A549 (cell line): ENCODE data around the gene SELENOO. TPM values are rescaled to one million over a fixed set of nuclear protein-coding genes. Genes with fewer than 3 reads are reported as not detected.

Experiments used
- ATAC-seq, 2 experiments: fragments of 200-7000 bp in 1 of 2; fragments of >200 bp in 1 of 2; cut with Nextera tagmentation in 1 of 2; cut with Tn5 transposase in 1 of 2; 3 replicates each; pipeline versions ENCODE4 v1.8.0 to v1.9.1; 2018 to 2020; ENCODE audit warnings: mild to moderate bottlenecking in 1 of 2, moderate library complexity in 1 of 2
- CTCF ChIA-PET: fragments of 300-600 bp; sonication (Branson Sonifier 250); formaldehyde crosslinking; extraction: SDS; loops from one replicate; lab custom pipeline; 2021; ENCODE audit warnings: antibody characterized with exemption, inconsistent platforms; lab: Yijun Ruan, JAX
- POLR2A ChIA-PET: fragments of 350-600 bp; formaldehyde crosslinking; extraction: SDS; loops from one replicate; lab custom pipeline; 2021; ENCODE audit warnings: antibody characterized with exemption, inconsistent platforms; lab: Yijun Ruan, JAX
- DNase-seq, 2 experiments: peaks; one replicate each; pipeline versions ENCODE4 v3.0.0 to v3.0.0-alpha.2; 2011 to 2016; ENCODE audit warnings: low read depth in 1 of 2, low spot score in 1 of 2
- FAIRE-seq: peaks from 2 replicates; lab custom pipeline; 2011; peaks lifted over from hg19 to GRCh38; lab: Jason Lieb, UNC
- H3K27ac ChIP-seq, 2 experiments: fragments of >200 bp; sonication (Bioruptor Twin); formaldehyde crosslinking; 3 replicates each; pipeline ENCODE4 v1.5.1; 2016 to 2017
- H3K4me1 ChIP-seq: fragments of >200 bp; sonication (Bioruptor Twin); formaldehyde crosslinking; 3 replicates; pipeline ENCODE4 v1.6.1; 2016
- H3K4me2 ChIP-seq: fragments of >200 bp; sonication (Bioruptor Twin); formaldehyde crosslinking; 3 replicates; pipeline ENCODE4 v1.6.1; 2016
- H3K4me3 ChIP-seq: fragments of >200 bp; sonication (Bioruptor Twin); formaldehyde crosslinking; 3 replicates; pipeline ENCODE4 v1.5.1; 2016
- H3K9me3 ChIP-seq: fragments of >200 bp; sonication (Bioruptor Twin); formaldehyde crosslinking; 3 replicates; pipeline ENCODE4 v1.6.1; 2016
- ATOH8 ChIP-seq: fragments of 250-450 bp; sonication (Bioruptor Pico); IDR thresholded peaks from 2 replicates; pipeline ENCODE4 v1.5.0; 2020; ENCODE audit warnings: low read depth, mild to moderate bottlenecking, moderate library complexity
- BHLHE40 ChIP-seq: IDR thresholded peaks from 2 replicates; pipeline ENCODE4 v1.6.1; 2012; ENCODE audit warnings: low read depth, low read length, inconsistent platforms
- CBX2 ChIP-seq: fragments of 200-600 bp; sonication (generic); IDR thresholded peaks from 2 replicates; pipeline ENCODE4 v1.6.1; 2016; ENCODE audit warnings: low read depth, mild to moderate bottlenecking, borderline replicate concordance
- CBX8 ChIP-seq: fragments of 200-600 bp; sonication (generic); IDR thresholded peaks from 2 replicates; pipeline ENCODE4 v1.6.1; 2016
- CEBPB ChIP-seq, 2 experiments: fragments of >200 bp in 1 of 2; sonication (Bioruptor Twin) in 1 of 2; formaldehyde crosslinking in 1 of 2; IDR thresholded peaks; 2 replicates each; pipeline ENCODE4 v1.6.1; 2012 to 2016
- CHD2 ChIP-seq: fragments of 150-350 bp; IDR thresholded peaks from 2 replicates; pipeline ENCODE4 v1.6.1; 2014; ENCODE audit warnings: low read length; ENCODE audit not compliant: partially characterized antibody
- CTCF ChIP-seq: fragments of >200 bp; sonication (Bioruptor Twin); formaldehyde crosslinking; IDR thresholded peaks from 3 replicates; pipeline ENCODE4 v1.5.1; 2016
- E2F6 ChIP-seq: IDR thresholded peaks from 2 replicates; pipeline ENCODE4 v1.6.1; 2012; ENCODE audit warnings: low read depth, borderline replicate concordance
- FOXS1 ChIP-seq: fragments of 250-450 bp; sonication (Bioruptor Pico); IDR thresholded peaks from 2 replicates; pipeline ENCODE4 v1.5.0; 2020; ENCODE audit warnings: mild to moderate bottlenecking, moderate library complexity
- HOXB5 ChIP-seq: fragments of 250-450 bp; sonication (Bioruptor Pico); IDR thresholded peaks from 2 replicates; pipeline ENCODE4 v1.5.0; 2020; ENCODE audit warnings: mild to moderate bottlenecking, moderate library complexity
- MYC ChIP-seq: IDR thresholded peaks from 2 replicates; pipeline ENCODE4 v1.6.1; 2012; ENCODE audit warnings: mild to moderate bottlenecking, inconsistent platforms, low read length, improper control_type of control experiment, borderline replicate concordance
- NFE2L2 ChIP-seq: fragments of 150-350 bp; conservative IDR thresholded peaks from 2 replicates; pipeline ENCODE4 v1.6.1; 2014; ENCODE audit warnings: low read length
- NR3C1 ChIP-seq: fragments of >200 bp; sonication (Bioruptor Twin); formaldehyde crosslinking; IDR thresholded peaks from 3 replicates; pipeline ENCODE4 v1.6.1; 2017
- PHF8 ChIP-seq: fragments of 200-600 bp; sonication (generic); IDR thresholded peaks from 2 replicates; pipeline ENCODE4 v1.6.1; 2016; ENCODE audit warnings: low read depth, mild to moderate bottlenecking, antibody characterized with exemption, moderate library complexity, borderline replicate concordance
- POLR2AphosphoS2 ChIP-seq: conservative IDR thresholded peaks from 2 replicates; pipeline ENCODE4 v1.6.1; 2012; ENCODE audit warnings: low read length, improper control_type of control experiment, inconsistent platforms
- RAD21 ChIP-seq, 2 experiments: fragments of >200 bp in 1 of 2; sonication (Bioruptor Twin) in 1 of 2; formaldehyde crosslinking in 1 of 2; IDR thresholded peaks in 1 of 2; conservative IDR thresholded peaks in 1 of 2; 2 replicates in 1 of 2; 3 replicates in 1 of 2; pipeline ENCODE4 v1.6.1; 2012 to 2018; ENCODE audit warnings: inconsistent platforms in 1 of 2
- SMC3 ChIP-seq: fragments of >200 bp; sonication (Bioruptor Twin); formaldehyde crosslinking; IDR thresholded peaks from 3 replicates; pipeline ENCODE4 v1.6.1; 2018; ENCODE audit warnings: inconsistent platforms
- TP53 ChIP-seq: fragments of 250-450 bp; sonication (Bioruptor Pico); IDR thresholded peaks from 2 replicates; pipeline ENCODE4 v1.5.0; 2021; ENCODE audit warnings: mild to moderate bottlenecking, moderate library complexity
- WGBS: methylation state at CpG from one replicate; pipeline ENCODE4 v1.1.6; 2017; ENCODE audit errors: missing lambda C conversion rate; 5-methylcytosine and 5-hydroxymethylcytosine counted together
- polyA plus RNA-seq, 4 experiments: library from polyadenylated mRNA; depleted of rRNA in 3 of 4; stranded (reverse); fragments of >200 nt; fragmentation: RNase III in 1 of 4; extraction: RNeasy Plus Mini Kit Qiagen cat#74134 plus additional on column Dnase treatment in 1 of 4; gene quantifications; 2 replicates in 3 of 4; 3 replicates in 1 of 4; pipeline ENCODE4 v1.2.3, GENCODE V29; 2011 to 2017

Gene SELENOO
- polyA plus RNA-seq, 2 of the 4 experiments (the other 2 are of a cell fraction): 7.8 to 14.7 TPM

- no peak overlapping the region for H3K4me3 ChIP-seq
- CTCF ChIA-PET: interaction anchor here (0.9 to 4.6 kb wide), 6 partner anchors 18 to 58 kb away, joined by 3 to 32 read pairs (median 4); no protein-coding TSS in a partner anchor
- no peak for ATAC-seq
- WGBS: 95% methylated on average over 30 of the region's 45 CpGs
- H3K27ac ChIP-seq: no peak overlapping the region
- TF ChIP-seq PHF8 (no peak), CHD2 (no peak), SMC3 (no peak), CBX2 (no peak), FOXS1 (no peak), MYC (no peak), ATOH8 (CRISPR knock-in tag) (no peak), POLR2AphosphoS2 (no peak), E2F6 (no peak), NFE2L2 (no peak), CBX8 (no peak), HOXB5 (CRISPR knock-in tag) (no peak), CEBPB (IDR thresholded peaks at IDR 0.05) (no peak), NR3C1 (no peak)
- TF ChIP-seq, all 56 proteins: peak for 0
- POLR2A ChIA-PET: no interaction called here
- Histone ChIP-seq H3K4me1 (no peaks in the 10 kb centered on the region), H3K9me3 (peaks cover 10% of the 10 kb centered on the region; the same call in 2 of the 3 replicates), H3K4me2 (no peak overlapping the region)
- no peak for FAIRE-seq
- no peak for DNase-seq
These were observed 5.2 kb downstream of the SELENOO start for GRCh38 chr22:50205781-50206569.

GRCh38 chr22:50206599-50206998 lies 5.8 kb downstream of the SELENOO start:
- Histone ChIP-seq H3K4me3 (no peak overlapping the region), H3K27ac (no peak overlapping the region), H3K4me2 (no peak overlapping the region), H3K4me1 (no peaks in the 10 kb centered on the region), H3K9me3 (peaks cover 10% of the 10 kb centered on the region; the same call in 2 of the 3 replicates)
- ChIA-PET POLR2A (no interaction called here), CTCF (interaction anchor here (1.1 to 4.6 kb wide), 5 partner anchors 18 to 59 kb away, joined by 3 to 32 read pairs (median 4); no protein-coding TSS in a partner anchor)
- ATAC-seq (peak in 1 of 2 experiments; percentile 60; a peak in 3 of 6 replicates), FAIRE-seq (no peak), DNase-seq (peak in 1 of 2 experiments; percentile 37)
- no peak for TF ChIP-seq NFE2L2
- no peak for TF ChIP-seq BHLHE40
- no peak for TF ChIP-seq RAD21 (conservative IDR thresholded peaks at IDR 0.05 in 1 of 2, IDR thresholded peaks at IDR 0.05 in 1 of 2)
- TF ChIP-seq CTCF: 0 out of 3 replicates have a peak, but pooled peaks have one; percentile 10
- no peak for TF ChIP-seq TP53
- 75% methylated on average over 8 of the region's 10 CpGs for WGBS
